Liver (tissue), 9 donors: ENCODE measurements around the gene MRPS23. TPM values are rescaled to one million over a fixed set of nuclear protein-coding genes. Genes with fewer than 3 reads are reported as not detected.

Experiments
- DNase-seq: peaks from one replicate; pipeline ENCODE4 v3.0.0-alpha.2; 2017; ENCODE audit warnings: low spot score
- H3K27ac ChIP-seq, 2 donors: one replicate each; pipeline ENCODE4 v1.7.0; 2013; ENCODE audit warnings: inconsistent platforms in 2 of 2, low read length in 2 of 2, control low read depth in 1 of 2, low read depth in 1 of 2, mild to moderate bottlenecking in 1 of 2
- H3K27me3 ChIP-seq, 4 donors: one replicate each; pipeline versions ENCODE4 v1.6.1 to v1.7.0; 2013; ENCODE audit warnings: low read length in 3 of 4, inconsistent platforms in 1 of 4, mild to moderate bottlenecking in 1 of 4, moderate library complexity in 1 of 4; ENCODE audit not compliant: control insufficient read depth in 4 of 4, insufficient read depth in 4 of 4
- H3K36me3 ChIP-seq, 4 donors: one replicate each; pipeline versions ENCODE4 v1.6.1 to v1.7.0; 2013; ENCODE audit warnings: low read length in 3 of 4, mild to moderate bottlenecking in 3 of 4, low read depth in 1 of 4, moderate library complexity in 1 of 4; ENCODE audit not compliant: control insufficient read depth in 4 of 4, insufficient read depth in 3 of 4
- H3K4me1 ChIP-seq, 4 donors: one replicate each; pipeline versions ENCODE4 v1.6.1 to v1.7.0; 2013; ENCODE audit warnings: low read length in 3 of 4, mild to moderate bottlenecking in 3 of 4, moderate library complexity in 1 of 4; ENCODE audit not compliant: control insufficient read depth in 4 of 4, insufficient read depth in 4 of 4
- H3K4me3 ChIP-seq, 3 donors: one replicate each; pipeline versions ENCODE4 v1.6.1 to v1.7.0; 2013; ENCODE audit warnings: low read length in 3 of 3, control low read depth in 1 of 3, low read depth in 1 of 3, mild to moderate bottlenecking in 1 of 3
- H3K9ac ChIP-seq, 2 donors: one replicate each; pipeline ENCODE4 v1.7.0; 2013; ENCODE audit warnings: low read length in 2 of 2, mild to moderate bottlenecking in 2 of 2, moderate library complexity in 2 of 2, control low read depth in 1 of 2, low read depth in 1 of 2
- H3K9me3 ChIP-seq, 4 donors: one replicate each; pipeline versions ENCODE4 v1.6.1 to v1.7.0; 2013; ENCODE audit warnings: low read length in 3 of 4; ENCODE audit not compliant: control insufficient read depth in 4 of 4
- ATF3 ChIP-seq: IDR thresholded peaks from 2 replicates; pipeline ENCODE4 v1.6.1; 2016; ENCODE audit warnings: antibody characterized with exemption
- CTCF ChIP-seq: fragments of 150-350 bp; IDR thresholded peaks from 2 replicates; pipeline ENCODE4 v1.5.1; 2017; ENCODE audit warnings: improper control_type of control experiment, low read depth, low read length; ENCODE audit not compliant: missing input control
- EGR1 ChIP-seq, 2 donors: IDR thresholded peaks; 2 replicates each; pipeline ENCODE4 v1.6.1; 2016 to 2018; ENCODE audit warnings: antibody characterized with exemption in 2 of 2, low read depth in 2 of 2
- FOXA1 ChIP-seq: IDR thresholded peaks from 2 replicates; pipeline ENCODE4 v1.6.1; 2016; ENCODE audit warnings: antibody characterized with exemption
- FOXA2 ChIP-seq: IDR thresholded peaks from 2 replicates; pipeline ENCODE4 v1.6.1; 2016; ENCODE audit warnings: antibody characterized with exemption
- GABPA ChIP-seq, 2 donors: IDR thresholded peaks in 1 of 2; conservative IDR thresholded peaks in 1 of 2; 2 replicates each; pipeline ENCODE4 v1.6.1; 2016; ENCODE audit warnings: antibody characterized with exemption in 2 of 2, mild to moderate bottlenecking in 1 of 2, moderate library complexity in 1 of 2
- HNF4A ChIP-seq, 2 donors: conservative IDR thresholded peaks; 2 replicates each; pipeline ENCODE4 v1.6.1; 2016; ENCODE audit warnings: antibody characterized with exemption in 2 of 2, mild to moderate bottlenecking in 2 of 2
- HNF4G ChIP-seq: IDR thresholded peaks from 2 replicates; pipeline ENCODE4 v1.6.1; 2016; ENCODE audit warnings: antibody characterized with exemption
- JUND ChIP-seq, 2 donors: IDR thresholded peaks; 2 replicates each; pipeline ENCODE4 v1.6.1; 2016; ENCODE audit warnings: antibody characterized with exemption in 2 of 2
- MAX ChIP-seq: IDR thresholded peaks from 2 replicates; pipeline ENCODE4 v1.6.1; 2016; ENCODE audit warnings: antibody characterized with exemption
- NR2F2 ChIP-seq: IDR thresholded peaks from 2 replicates; pipeline ENCODE4 v1.6.1; 2016; ENCODE audit warnings: antibody characterized with exemption
- RAD21 ChIP-seq, 2 donors: IDR thresholded peaks; 2 replicates each; pipeline ENCODE4 v1.6.1; 2016; ENCODE audit warnings: antibody characterized with exemption in 2 of 2, mild to moderate bottlenecking in 2 of 2
- REST ChIP-seq: IDR thresholded peaks from 2 replicates; pipeline ENCODE4 v1.6.1; 2016; ENCODE audit warnings: antibody characterized with exemption, mild to moderate bottlenecking
- RXRA ChIP-seq, 2 donors: IDR thresholded peaks; 2 replicates each; pipeline ENCODE4 v1.6.1; 2017 to 2018; ENCODE audit warnings: antibody characterized with exemption in 2 of 2, mild to moderate bottlenecking in 1 of 2
- SP1 ChIP-seq: IDR thresholded peaks from 2 replicates; pipeline ENCODE4 v1.6.1; 2018; ENCODE audit warnings: antibody characterized with exemption, mild to moderate bottlenecking
- TAF1 ChIP-seq: conservative IDR thresholded peaks from 2 replicates; pipeline ENCODE4 v1.6.1; 2016; ENCODE audit warnings: antibody characterized with exemption, mild to moderate bottlenecking
- YY1 ChIP-seq: IDR thresholded peaks from 2 replicates; pipeline ENCODE4 v1.6.1; 2016; ENCODE audit warnings: antibody characterized with exemption, mild to moderate bottlenecking
- ZBTB33 ChIP-seq: IDR thresholded peaks from 2 replicates; pipeline ENCODE4 v1.6.1; 2016; ENCODE audit warnings: antibody characterized with exemption
- WGBS: extraction: QIAGEN DNeasy Blood & Tissue Kit; methylation state at CpG from one replicate; pipeline ENCODE4 v1.1.7; 2013; 5-methylcytosine and 5-hydroxymethylcytosine counted together
- polyA plus RNA-seq, 2 donors: library from polyadenylated mRNA; stranded (reverse) in 1 of 2; unstranded in 1 of 2; fragments of 200-250 nt in 1 of 2; fragments of >200 nt in 1 of 2; fragmentation: Nextera tagmentation in 1 of 2; extraction: Ambion mirVana in 1 of 2; gene quantifications; one replicate each; pipeline versions ENCODE4 v1.2.1 to v1.2.3, GENCODE V29; 2013 to 2015
- total RNA-seq, 2 donors: library from RNA; depleted of rRNA; stranded (reverse); fragments of >200 nt; gene quantifications; one replicate each; pipeline ENCODE4 v1.2.3, GENCODE V29; 2014
- donor health status: healthy.
- donor health status: healthy.
- donor health status: healthy.
- donor health status: healthy.
- donor health status: healthy.

MRPS23 gene
- total and polyA plus RNA-seq, 4 donors = 9.8 to 24.3 (median 16.9) TPM

- Histone ChIP-seq H3K4me3 (no peak overlapping the region), H3K9ac (no peak overlapping the region), H3K4me1 (no peaks in the 10 kb centered on the region), H3K27ac (no peak overlapping the region), H3K9me3 (no peaks in the 10 kb centered on the region), H3K27me3 (no peaks in the 10 kb centered on the region), H3K36me3 (no peaks in the 10 kb centered on the region)
- 90% methylated on average over 4 of the region's 4 CpGs for WGBS
- no peak for DNase-seq
- TF ChIP-seq REST (no peak), RXRA (IDR thresholded peaks at IDR 0.05) (no peak), ZBTB33 (no peak), SP1 (no peak), RAD21 (IDR thresholded peaks at IDR 0.05) (no peak), MAX (no peak), JUND (IDR thresholded peaks at IDR 0.05) (no peak), EGR1 (IDR thresholded peaks at IDR 0.05; ENCODE audit: low read depth in 2 of 2) (no peak), HNF4A (conservative IDR thresholded peaks at IDR 0.05) (no peak), GABPA (IDR thresholded peaks at IDR 0.05 in 1 of 2, conservative IDR thresholded peaks at IDR 0.05 in 1 of 2) (no peak), FOXA2 (no peak), ATF3 (no peak)
These were observed 32.5 kb downstream of the MRPS23 start for GRCh38 chr17:57817299-57817698.

- Histone ChIP-seq H3K9ac (no peak overlapping the region), H3K27ac (no peak overlapping the region), H3K36me3 (no peaks in the 10 kb centered on the region), H3K27me3 (no peaks in the 10 kb centered on the region), H3K4me3 (no peak overlapping the region), H3K4me1 (peaks cover 0 to 6% (median 2%) of the 10 kb centered on the region in 4 donors), H3K9me3 (no peaks in the 10 kb centered on the region)
- WGBS = 78% methylated on average over 1 of the region's 1 CpG
- DNase-seq = no peak
- no peak for TF ChIP-seq ZBTB33
- TF ChIP-seq FOXA1 = no peak
- no peak for TF ChIP-seq CTCF
- no peak for TF ChIP-seq YY1
- TF ChIP-seq GABPA (IDR thresholded peaks at IDR 0.05 in 1 of 2, conservative IDR thresholded peaks at IDR 0.05 in 1 of 2) = no peak
- no peak for TF ChIP-seq JUND (IDR thresholded peaks at IDR 0.05)
- TF ChIP-seq REST = no peak
- no peak for TF ChIP-seq NR2F2
- no peak for TF ChIP-seq TAF1
- no peak for TF ChIP-seq HNF4G
- no peak for TF ChIP-seq HNF4A (conservative IDR thresholded peaks at IDR 0.05)
- no peak for TF ChIP-seq SP1
- TF ChIP-seq RXRA (IDR thresholded peaks at IDR 0.05) = no peak
- no peak for TF ChIP-seq EGR1 (IDR thresholded peaks at IDR 0.05; ENCODE audit: low read depth in 2 of 2)
- TF ChIP-seq FOXA2 = no peak
- TF ChIP-seq MAX = no peak
These were observed 35.4 kb downstream of the MRPS23 start for GRCh38 chr17:57814421-57814820.
